Stimulated activated CD4-positive, alpha-beta T cell treated with anti-CD3 and anti-CD28 coated beads, Interleukin-2, amount 100 ng/mL, for 4 hours (primary cell): Measurements from ENCODE around the gene ABR.
"Not testable (repeated sequence)": the region's sequence is repeated elsewhere in the genome, so short reads cannot be mapped to it uniquely, and the experiment has no call there.

Source experiments
- DNase-seq: peaks from one replicate; pipeline ENCODE4 v3.0.0-alpha.2; 2020; ENCODE audit warnings: low read depth

Gene ABR

GRCh38 chr17:1095090-1095852, 84.5 kb downstream of the ABR start:
- DNase-seq: no peak

- no peak for DNase-seq
Measured at GRCh38 chr17:1094591-1094990, 85.2 kb downstream of the ABR start.

GRCh38 chr17:1091900-1092299, 87.9 kb downstream of the ABR start:
- no peak for DNase-seq

GRCh38 chr17:1091190-1091534, 88.6 kb downstream of the ABR start:
- DNase-seq: no peak

GRCh38 chr17:1090465-1091189, 89.2 kb downstream of the ABR start:
- no peak for DNase-seq

GRCh38 chr17:1089915-1090314, 89.9 kb downstream of the ABR start:
- no peak for DNase-seq

GRCh38 chr17:1087381-1088241, 92.2 kb downstream of the ABR start:
- DNase-seq: no peak

GRCh38 chr17:1083451-1084187, 96.2 kb downstream of the ABR start:
- no peak for DNase-seq

GRCh38 chr17:1082579-1082978, 97.2 kb downstream of the ABR start:
- no peak for DNase-seq

GRCh38 chr17:1078831-1079561, 100.8 kb downstream of the ABR start:
- DNase-seq: no peak

GRCh38 chr17:1077986-1078711, 101.6 kb downstream of the ABR start:
- no peak for DNase-seq

GRCh38 chr17:1077581-1077985, 102.2 kb downstream of the ABR start:
- DNase-seq: no peak

- DNase-seq: no peak
Measured at GRCh38 chr17:1076982-1077302, 102.8 kb downstream of the ABR start.

- DNase-seq: no peak
Measured at GRCh38 chr17:1076299-1076981, 103.3 kb downstream of the ABR start.

GRCh38 chr17:1074886-1075605, 104.7 kb downstream of the ABR start:
- no peak for DNase-seq

GRCh38 chr17:1073963-1074625, 105.7 kb downstream of the ABR start:
- not testable (repeated sequence) for DNase-seq

- DNase-seq: no peak
Measured at GRCh38 chr17:1073241-1073962, 106.4 kb downstream of the ABR start.

GRCh38 chr17:1072551-1072961, 107.2 kb downstream of the ABR start:
- DNase-seq: no peak
